Vagina (tissue), 2 donors: ENCODE data around the gene USP46. TPM values are rescaled to one million over a fixed set of nuclear protein-coding genes. Genes with fewer than 3 reads are reported as not detected.

Experiments used
- DNase-seq, 2 donors: peaks; one replicate each; pipeline ENCODE4 v3.0.0-alpha.2; 2017; ENCODE audit errors: extremely low spot score in 2 of 2
- H3K27ac ChIP-seq: fragments of 200-600 bp; sonication (generic); one replicate; pipeline ENCODE4 v1.5.1; 2019
- H3K27me3 ChIP-seq: fragments of 200-600 bp; sonication (generic); one replicate; pipeline ENCODE4 v1.5.1; 2019
- H3K36me3 ChIP-seq, 2 donors: fragments of 200-600 bp; sonication (generic); one replicate each; pipeline ENCODE4 v1.5.1; 2017 to 2019
- H3K4me1 ChIP-seq: fragments of 200-600 bp; sonication (generic); one replicate; pipeline ENCODE4 v1.5.1; 2019
- H3K4me3 ChIP-seq, 2 donors: fragments of 200-600 bp; sonication (generic); 1 replicate in 1 of 2; 2 replicates in 1 of 2; pipeline ENCODE4 v1.5.1; 2016 to 2019
- H3K9me3 ChIP-seq: fragments of 200-600 bp; sonication (generic); one replicate; pipeline ENCODE4 v1.5.1; 2019
- POLR2A ChIP-seq, 2 donors: fragments of 450-650 bp; IDR thresholded peaks; one replicate each; pipeline ENCODE4 v1.6.1; 2017; ENCODE audit warnings: antibody characterized with exemption in 2 of 2, mild to moderate bottlenecking in 2 of 2, moderate library complexity in 2 of 2
- POLR2AphosphoS5 ChIP-seq, 2 donors: sonication (generic); formaldehyde crosslinking; IDR thresholded peaks; one replicate each; pipeline ENCODE4 v1.9.0; 2017; ENCODE audit warnings: antibody characterized with exemption in 2 of 2, mild to moderate bottlenecking in 2 of 2, low read depth in 1 of 2; ENCODE audit not compliant: insufficient read depth in 1 of 2
- intact Hi-C: fragments of 100-400 bp; cut with DNase I; formaldehyde crosslinking; loops from one replicate; pipeline ENCODE4 v1.15.1; 2023
- total RNA-seq: library from RNA; depleted of rRNA; stranded (reverse); fragments of >200 nt; gene quantifications from one replicate; pipeline ENCODE4 v1.2.3, GENCODE V29; 2016
- TF ChIP-seq, protein P1 (sequence below), 3 experiments: fragments of 450-650 bp in 2 of 3; fragments of 200-600 bp in 1 of 3; sonication (generic) in 1 of 3; IDR thresholded peaks; one replicate each; pipeline ENCODE4 v1.5.1; 2017 to 2019; ENCODE audit warnings: antibody characterized with exemption in 3 of 3, mild to moderate bottlenecking in 2 of 3, moderate library complexity in 2 of 3

USP46 gene
- total RNA-seq, 1 donor from 2014 or later, result 10.6 TPM

DNA sequence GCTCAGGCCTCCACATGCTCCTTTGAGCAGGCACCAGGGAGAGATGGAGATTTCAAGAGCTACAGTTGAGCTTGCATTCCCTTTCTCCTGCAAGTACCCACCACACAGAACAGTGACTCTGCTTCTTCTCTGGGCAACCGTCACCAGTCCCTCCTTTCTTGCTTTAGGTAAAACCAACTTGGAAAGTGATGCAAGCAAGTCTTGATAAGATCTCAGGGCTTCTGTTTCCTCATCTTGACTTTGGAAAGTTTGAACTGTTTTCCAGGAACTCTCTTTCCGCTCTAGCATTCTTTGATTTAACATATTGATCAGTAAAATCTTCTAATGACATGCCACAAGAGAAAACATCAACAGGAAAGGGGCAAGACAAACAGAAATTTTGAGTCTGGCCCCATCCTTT, 73.7 kb downstream of the USP46 start:
- intact Hi-C loops, result no loop called here
- DNase-seq, result no peak
- Histone ChIP-seq H3K9me3 (no peaks in the 10 kb centered on the region), H3K36me3 (no peaks in the 10 kb centered on the region), H3K4me1 (no peaks in the 10 kb centered on the region), H3K27me3 (no peaks in the 10 kb centered on the region), H3K27ac (no peak overlapping the region), H3K4me3 (no peak overlapping the region)
- no peak for TF ChIP-seq POLR2AphosphoS5 (IDR thresholded peaks at IDR 0.05; ENCODE audit: insufficient read depth in 1 of 2, low read depth in 1 of 2)
- TF ChIP-seq, protein P1, sequence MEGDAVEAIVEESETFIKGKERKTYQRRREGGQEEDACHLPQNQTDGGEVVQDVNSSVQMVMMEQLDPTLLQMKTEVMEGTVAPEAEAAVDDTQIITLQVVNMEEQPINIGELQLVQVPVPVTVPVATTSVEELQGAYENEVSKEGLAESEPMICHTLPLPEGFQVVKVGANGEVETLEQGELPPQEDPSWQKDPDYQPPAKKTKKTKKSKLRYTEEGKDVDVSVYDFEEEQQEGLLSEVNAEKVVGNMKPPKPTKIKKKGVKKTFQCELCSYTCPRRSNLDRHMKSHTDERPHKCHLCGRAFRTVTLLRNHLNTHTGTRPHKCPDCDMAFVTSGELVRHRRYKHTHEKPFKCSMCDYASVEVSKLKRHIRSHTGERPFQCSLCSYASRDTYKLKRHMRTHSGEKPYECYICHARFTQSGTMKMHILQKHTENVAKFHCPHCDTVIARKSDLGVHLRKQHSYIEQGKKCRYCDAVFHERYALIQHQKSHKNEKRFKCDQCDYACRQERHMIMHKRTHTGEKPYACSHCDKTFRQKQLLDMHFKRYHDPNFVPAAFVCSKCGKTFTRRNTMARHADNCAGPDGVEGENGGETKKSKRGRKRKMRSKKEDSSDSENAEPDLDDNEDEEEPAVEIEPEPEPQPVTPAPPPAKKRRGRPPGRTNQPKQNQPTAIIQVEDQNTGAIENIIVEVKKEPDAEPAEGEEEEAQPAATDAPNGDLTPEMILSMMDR (IDR thresholded peaks at IDR 0.05), result no peak
- no peak for TF ChIP-seq POLR2A (IDR thresholded peaks at IDR 0.05)

GRCh38 chr4:52579602-52580272, 79.4 kb downstream of the USP46 start:
- no peak for TF ChIP-seq POLR2A (IDR thresholded peaks at IDR 0.05)
- intact Hi-C loops, result no loop called here
- H3K36me3 ChIP-seq, result no peaks in the 10 kb centered on the region
- no peaks in the 10 kb centered on the region for H3K4me1 ChIP-seq
- DNase-seq, result no peak
- no peak overlapping the region for H3K4me3 ChIP-seq
- H3K27ac ChIP-seq, result no peak overlapping the region
- no peaks in the 10 kb centered on the region for H3K27me3 ChIP-seq
- H3K9me3 ChIP-seq, result no peaks in the 10 kb centered on the region

DNA sequence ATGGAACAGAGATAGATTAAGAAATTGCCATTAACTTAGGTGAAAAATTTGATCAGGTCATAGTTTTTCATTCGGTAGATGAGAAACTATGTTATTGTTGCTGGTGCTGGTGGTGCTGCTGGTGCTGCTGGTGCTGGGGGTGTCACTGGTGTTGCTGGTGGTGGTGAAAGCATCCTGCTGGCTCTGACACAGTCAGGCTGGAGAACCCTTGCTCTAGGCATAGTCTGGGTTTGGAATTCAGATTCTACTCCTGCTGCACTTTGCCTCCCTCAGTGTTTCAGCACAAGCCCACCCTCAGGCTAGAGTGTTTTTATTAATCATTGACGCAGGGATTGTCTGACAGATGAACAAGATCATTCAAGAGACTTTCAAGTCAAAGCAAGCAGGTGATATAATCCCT, 80.2 kb downstream of the USP46 start:
- Histone ChIP-seq H3K27me3 (no peaks in the 10 kb centered on the region), H3K27ac (no peak overlapping the region), H3K9me3 (no peaks in the 10 kb centered on the region), H3K4me3 (no peak overlapping the region), H3K4me1 (no peaks in the 10 kb centered on the region), H3K36me3 (no peaks in the 10 kb centered on the region)
- DNase-seq, result no peak
- intact Hi-C loops, result no loop called here
- TF ChIP-seq POLR2AphosphoS5 (IDR thresholded peaks at IDR 0.05; ENCODE audit: insufficient read depth in 1 of 2, low read depth in 1 of 2), result no peak
- no peak for TF ChIP-seq POLR2A (IDR thresholded peaks at IDR 0.05)
- TF ChIP-seq, protein P1 (IDR thresholded peaks at IDR 0.05), result no peak

- Histone ChIP-seq H3K9me3 (no peaks in the 10 kb centered on the region), H3K27ac (no peak overlapping the region), H3K36me3 (no peaks in the 10 kb centered on the region), H3K4me1 (no peaks in the 10 kb centered on the region), H3K4me3 (no peak overlapping the region), H3K27me3 (no peaks in the 10 kb centered on the region)
- intact Hi-C loops, result no loop called here
- TF ChIP-seq POLR2AphosphoS5 (IDR thresholded peaks at IDR 0.05; ENCODE audit: insufficient read depth in 1 of 2, low read depth in 1 of 2) (no peak), POLR2A (IDR thresholded peaks at IDR 0.05) (no peak)
- TF ChIP-seq, protein P1 (IDR thresholded peaks at IDR 0.05), result no peak
- DNase-seq, result no peak
Measured at GRCh38 chr4:52577624-52577962, 81.5 kb downstream of the USP46 start.

DNA sequence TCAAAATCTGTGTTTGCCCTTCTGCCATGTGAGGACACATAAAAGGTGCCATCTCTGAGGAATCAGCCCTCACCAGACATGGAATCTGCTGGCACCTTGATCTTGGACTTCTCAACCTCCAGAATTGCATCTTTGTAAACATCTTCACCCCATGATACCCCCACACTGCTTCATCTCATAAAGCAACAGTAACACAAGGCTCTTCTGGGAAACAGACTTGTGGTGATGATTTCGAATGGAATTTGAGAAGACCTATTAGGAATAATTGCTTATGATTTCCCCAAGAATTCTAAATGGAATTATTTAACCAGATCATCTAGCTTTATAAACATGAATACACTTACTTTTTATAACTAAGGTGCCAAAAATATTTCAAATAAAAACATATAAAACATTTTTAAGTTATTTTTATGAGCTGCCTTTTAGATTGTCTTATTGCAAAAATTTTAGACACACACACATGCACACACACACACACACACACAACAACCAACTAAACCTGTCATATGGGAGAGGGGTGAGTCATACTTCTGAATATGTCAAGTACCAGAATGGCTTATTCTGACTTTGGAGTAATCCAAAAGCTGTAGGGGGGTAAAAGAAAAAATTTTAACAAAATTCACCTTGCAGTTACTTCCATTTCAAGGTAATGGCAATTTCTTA, 82.0 kb downstream of the USP46 start:
- intact Hi-C loops, result no loop called here

More for the DNA sequence above, 82.0 kb downstream of the USP46 start:
- H3K27me3 ChIP-seq, result no peaks in the 10 kb centered on the region
- no peaks in the 10 kb centered on the region for H3K9me3 ChIP-seq
- no peak for TF ChIP-seq POLR2AphosphoS5 (IDR thresholded peaks at IDR 0.05; ENCODE audit: insufficient read depth in 1 of 2, low read depth in 1 of 2)
- TF ChIP-seq, protein P1 (IDR thresholded peaks at IDR 0.05), result no peak
- TF ChIP-seq POLR2A (IDR thresholded peaks at IDR 0.05), result no peak
- H3K4me1 ChIP-seq, result no peaks in the 10 kb centered on the region
- no peaks in the 10 kb centered on the region for H3K36me3 ChIP-seq
- no peak overlapping the region for H3K4me3 ChIP-seq
- DNase-seq, result no peak
- H3K27ac ChIP-seq, result no peak overlapping the region
